RWPE1 (cell line): ENCODE measurements around the gene PROZ.

ENCODE experiments used
- CTCF ChIA-PET: fragments of 350-600 bp; sonication (Branson Sonifier 250); formaldehyde crosslinking; extraction: SDS; loops from one replicate; lab custom pipeline; 2021; lab: Yijun Ruan, JAX
- POLR2A ChIA-PET: fragments of 400-600 bp; formaldehyde crosslinking; extraction: SDS; loops from one replicate; lab custom pipeline; 2020; ENCODE audit warnings: antibody characterized with exemption; ENCODE audit not compliant: low non-redundant PET; lab: Yijun Ruan, JAX
- DNase-seq: peaks from one replicate; pipeline ENCODE4 v3.0.0; 2012; ENCODE audit warnings: low spot score
- H3K27ac ChIP-seq: fragments of 450-650 bp; 2 replicates; pipeline ENCODE4 v1.5.1; 2017
- TF ChIP-seq, protein P1 (sequence below): fragments of 450-650 bp; conservative IDR thresholded peaks from 2 replicates; pipeline ENCODE4 v1.5.1; 2017; ENCODE audit warnings: low read depth, mild to moderate bottlenecking

The PROZ gene

DNA sequence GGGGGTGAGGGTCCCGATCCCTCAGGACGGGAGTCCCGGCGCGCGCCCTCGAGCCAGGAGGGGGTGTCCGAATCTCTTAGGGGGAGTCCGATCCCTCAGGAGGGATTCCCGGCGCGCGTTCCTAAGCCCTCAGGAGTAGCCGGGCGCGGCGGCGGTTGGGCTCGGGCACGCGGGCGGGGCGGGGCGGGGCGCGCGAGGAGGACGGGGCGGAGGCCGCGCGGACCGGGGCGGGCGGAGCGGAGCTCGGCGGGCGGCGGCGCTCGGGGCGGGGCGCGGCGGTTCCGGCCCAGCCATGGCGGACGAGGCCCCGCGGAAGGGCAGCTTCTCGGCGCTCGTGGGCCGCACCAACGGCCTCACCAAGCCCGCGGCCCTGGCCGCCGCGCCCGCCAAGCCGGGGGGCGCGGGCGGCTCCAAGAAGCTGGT, 50.9 kb downstream of the PROZ start, which contains the start of gene CUL4A:
Gene CUL4A (plus strand): TSS at position 278 of the 423 bp plus-strand sequence. CDS start 15 bp downstream, at position 293.
- ChIA-PET CTCF (no interaction called here), POLR2A (interaction anchor here (0.6 kb wide), 1 partner anchor 21 kb away, joined by 4 read pairs; no protein-coding TSS in a partner anchor)
- TF ChIP-seq, protein P1, sequence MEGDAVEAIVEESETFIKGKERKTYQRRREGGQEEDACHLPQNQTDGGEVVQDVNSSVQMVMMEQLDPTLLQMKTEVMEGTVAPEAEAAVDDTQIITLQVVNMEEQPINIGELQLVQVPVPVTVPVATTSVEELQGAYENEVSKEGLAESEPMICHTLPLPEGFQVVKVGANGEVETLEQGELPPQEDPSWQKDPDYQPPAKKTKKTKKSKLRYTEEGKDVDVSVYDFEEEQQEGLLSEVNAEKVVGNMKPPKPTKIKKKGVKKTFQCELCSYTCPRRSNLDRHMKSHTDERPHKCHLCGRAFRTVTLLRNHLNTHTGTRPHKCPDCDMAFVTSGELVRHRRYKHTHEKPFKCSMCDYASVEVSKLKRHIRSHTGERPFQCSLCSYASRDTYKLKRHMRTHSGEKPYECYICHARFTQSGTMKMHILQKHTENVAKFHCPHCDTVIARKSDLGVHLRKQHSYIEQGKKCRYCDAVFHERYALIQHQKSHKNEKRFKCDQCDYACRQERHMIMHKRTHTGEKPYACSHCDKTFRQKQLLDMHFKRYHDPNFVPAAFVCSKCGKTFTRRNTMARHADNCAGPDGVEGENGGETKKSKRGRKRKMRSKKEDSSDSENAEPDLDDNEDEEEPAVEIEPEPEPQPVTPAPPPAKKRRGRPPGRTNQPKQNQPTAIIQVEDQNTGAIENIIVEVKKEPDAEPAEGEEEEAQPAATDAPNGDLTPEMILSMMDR: no peak
- peak within 1 kb of the TSS; percentile 94 for H3K27ac ChIP-seq
- peak; percentile 74 for DNase-seq

DNA sequence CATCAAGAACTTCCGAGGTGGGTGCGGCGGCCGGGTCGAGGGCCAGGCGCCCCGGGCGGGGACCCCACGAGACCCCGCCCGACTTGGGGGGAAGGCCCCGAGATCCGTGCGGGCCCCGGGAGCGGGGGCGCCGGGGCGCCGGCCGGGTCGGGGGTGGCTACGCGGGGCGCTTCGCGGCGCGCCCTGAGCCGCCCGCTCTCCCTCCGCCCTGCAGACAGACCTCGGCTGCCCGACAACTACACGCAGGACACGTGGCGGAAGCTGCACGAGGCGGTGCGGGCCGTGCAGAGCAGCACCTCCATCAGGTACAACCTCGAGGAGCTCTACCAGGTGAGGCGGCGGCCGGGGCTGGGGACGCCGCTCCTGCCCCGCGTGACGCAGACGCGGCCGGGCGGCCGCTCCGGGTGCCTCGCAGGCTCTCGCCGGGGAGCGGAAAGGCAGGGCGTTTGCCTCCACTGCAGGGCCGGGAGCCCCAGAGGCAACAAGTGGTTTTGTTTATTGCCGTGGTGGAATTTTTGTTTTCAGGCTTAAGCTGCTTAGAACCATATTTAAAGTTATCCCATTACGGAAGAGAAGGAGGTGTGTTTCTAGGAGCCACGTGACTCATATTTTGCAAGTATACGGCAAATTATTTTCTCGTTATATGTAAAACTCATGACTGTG, 51.4 kb downstream of the PROZ start:
- DNase-seq: peak; percentile 55
- POLR2A ChIA-PET: interaction anchor here (0.6 kb wide), 1 partner anchor 22 kb away, joined by 4 read pairs; no protein-coding TSS in a partner anchor
- peak overlapping the region; percentile 94 for H3K27ac ChIP-seq
- TF ChIP-seq, protein P1: no peak
- CTCF ChIA-PET: no interaction called here

DNA sequence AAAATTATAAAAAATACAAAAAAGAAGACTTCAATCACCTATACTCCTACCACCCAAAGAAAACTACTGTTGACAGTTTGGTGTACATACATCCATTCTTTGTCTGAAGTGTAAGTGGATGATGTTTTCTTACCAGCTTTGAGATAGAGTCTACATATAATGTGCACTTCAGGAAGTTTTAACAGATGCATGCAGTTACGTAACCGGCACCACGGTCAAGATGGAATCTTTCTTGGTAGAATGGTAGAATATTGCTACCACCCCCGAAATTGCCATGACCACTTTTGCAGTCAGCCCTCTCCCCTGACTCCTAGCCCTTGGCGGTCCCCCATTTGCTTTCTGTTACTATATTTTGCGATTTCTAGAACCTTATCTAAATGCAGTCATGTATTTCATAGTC, 52.4 kb downstream of the PROZ start:
- TF ChIP-seq, protein P1: no peak
- CTCF ChIA-PET: no interaction called here
- POLR2A ChIA-PET: no interaction called here
- no peak overlapping the region for H3K27ac ChIP-seq
- DNase-seq: no peak

DNA sequence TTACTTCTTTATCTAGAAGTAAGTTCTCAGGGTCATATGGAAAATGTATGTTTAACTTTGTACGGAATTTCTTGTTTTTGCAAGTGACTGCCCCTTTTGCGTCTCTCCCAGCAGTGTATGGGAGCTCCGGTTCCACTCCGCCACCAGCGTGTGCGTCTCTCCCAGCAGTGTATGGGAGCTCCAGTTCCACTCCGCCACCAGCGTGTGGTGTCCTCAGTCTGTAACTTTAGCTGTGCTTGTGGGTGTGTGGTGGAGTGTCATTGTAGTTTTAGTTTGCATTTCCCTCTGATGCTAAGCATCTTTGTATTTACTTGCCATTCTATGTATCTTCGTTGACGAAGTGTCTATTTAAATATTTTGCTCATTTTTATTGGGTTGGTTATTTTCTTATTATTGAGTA, 53.3 kb downstream of the PROZ start:
- ChIA-PET CTCF (no interaction called here), POLR2A (no interaction called here)
- TF ChIP-seq, protein P1: no peak
- no peak overlapping the region for H3K27ac ChIP-seq
- no peak for DNase-seq

DNA sequence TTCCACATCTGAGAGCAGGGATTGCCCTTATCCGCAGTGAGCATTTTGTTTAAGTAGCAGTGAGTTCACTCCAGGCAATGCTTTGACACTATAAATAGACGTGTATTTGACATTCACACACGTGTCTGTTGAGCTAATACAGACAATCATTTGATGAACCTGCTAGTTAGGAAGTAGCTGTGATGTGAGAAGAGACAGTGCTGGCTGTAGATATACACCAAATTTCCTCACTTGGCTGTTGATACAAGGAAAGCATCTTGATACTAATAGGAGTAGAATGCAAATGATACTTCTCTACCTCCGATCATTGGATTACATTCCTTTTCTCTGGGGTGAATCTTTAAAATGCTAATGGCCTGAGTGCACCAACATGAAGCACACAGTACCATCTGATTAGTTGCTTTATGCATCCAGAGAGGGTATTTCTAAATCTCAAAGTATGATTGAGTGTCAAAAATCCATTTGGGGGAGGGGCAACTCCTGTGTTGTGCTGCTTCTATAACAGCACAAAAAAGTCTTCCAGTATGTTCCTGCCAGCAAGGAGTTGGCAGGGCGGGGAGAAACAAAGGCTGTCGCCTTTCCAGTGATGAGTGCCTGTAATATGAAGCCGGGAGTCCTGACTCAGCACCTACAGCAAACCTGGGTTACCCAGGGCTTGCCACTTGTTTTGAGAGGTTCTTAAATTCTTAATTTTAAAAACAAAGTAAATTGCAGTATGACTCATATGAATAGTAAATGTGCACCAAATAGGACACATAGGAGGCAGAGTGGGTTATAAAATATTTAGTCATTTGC, 58.0 kb downstream of the PROZ start:
- CTCF ChIA-PET: no interaction called here
- POLR2A ChIA-PET: no interaction called here
- TF ChIP-seq, protein P1: no peak
- DNase-seq: peak; percentile 65
- H3K27ac ChIP-seq: peak overlapping the region; percentile 70

DNA sequence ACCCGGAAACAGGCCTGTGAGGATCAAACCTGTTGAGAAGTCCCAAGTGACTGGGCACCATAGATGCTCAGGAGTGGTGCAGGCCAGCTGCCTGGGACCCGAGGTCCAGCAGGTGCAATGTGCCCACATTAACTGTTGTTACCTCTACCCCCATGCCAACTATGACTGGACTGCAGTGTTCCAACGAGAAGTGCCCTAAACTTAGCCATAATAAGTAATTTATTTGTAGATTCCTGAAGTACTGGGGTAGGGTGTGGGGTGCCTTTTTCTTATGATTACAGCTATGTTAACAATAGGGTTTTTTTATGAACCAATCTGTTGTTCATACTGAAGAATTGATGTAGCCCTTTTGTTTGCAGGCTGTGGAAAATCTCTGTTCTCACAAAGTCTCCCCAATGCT, 60.1 kb downstream of the PROZ start:
- no peak for DNase-seq
- ChIA-PET CTCF (interaction anchor here (0.6 to 0.9 kb wide), 2 partner anchors 20 to 47 kb away, joined by 3 read pairs; no protein-coding TSS in a partner anchor), POLR2A (no interaction called here)
- TF ChIP-seq, protein P1: no peak
- peak overlapping the region; percentile 32; the same call in 1 of the 2 replicates for H3K27ac ChIP-seq
